H1 (cell line): ENCODE measurements around the gene RIF1. TPM values are rescaled to one million over a fixed set of nuclear protein-coding genes. Genes with fewer than 3 reads are reported as not detected.

Experiments
- CTCF ChIA-PET: fragments of 300-600 bp; sonication (Branson Sonifier 250); formaldehyde crosslinking; loops from one replicate; lab custom pipeline; 2021; ENCODE audit not compliant: partially characterized antibody; lab: Charles Lee
- POLR2A ChIA-PET: fragments of 300-600 bp; sonication (Branson Sonifier 250); formaldehyde crosslinking; loops from one replicate; lab custom pipeline; 2021; ENCODE audit warnings: inconsistent platforms; ENCODE audit not compliant: partially characterized antibody; lab: Charles Lee
- DNase-seq, 2 experiments: peaks; one replicate each; pipeline versions ENCODE4 v3.0.0 to v3.0.0-alpha.2; 2010 to 2022; ENCODE audit warnings: low spot score in 2 of 2, low read depth in 1 of 2, mixed read lengths in 1 of 2
- FAIRE-seq: peaks from 2 replicates; lab custom pipeline; 2011; peaks lifted over from hg19 to GRCh38; lab: Jason Lieb, UNC
- H2AFZ ChIP-seq: 2 replicates; pipeline ENCODE4 v1.8.1; 2012; ENCODE audit warnings: low read length, inconsistent platforms
- H2AK5ac ChIP-seq: 2 replicates; pipeline ENCODE4 v1.6.1; 2013; ENCODE audit warnings: low read depth, low read length
- H2BK120ac ChIP-seq: replicated peaks from 2 replicates; pipeline ENCODE3; 2013; ENCODE audit warnings: low read depth, low read length, inconsistent platforms
- H2BK12ac ChIP-seq: 2 replicates; pipeline ENCODE4 v1.6.1; 2013; ENCODE audit warnings: low read depth, low read length
- H2BK15ac ChIP-seq: 2 replicates; pipeline ENCODE4 v1.6.1; 2013; ENCODE audit warnings: low read length
- H2BK20ac ChIP-seq: 2 replicates; pipeline ENCODE4 v1.6.1; 2013; ENCODE audit warnings: low read length
- H2BK5ac ChIP-seq: 2 replicates; pipeline ENCODE4 v1.6.1; 2013; ENCODE audit warnings: low read depth, low read length
- H3K14ac ChIP-seq: 2 replicates; pipeline ENCODE4 v1.6.1; 2013; ENCODE audit warnings: inconsistent platforms; ENCODE audit not compliant: insufficient read length
- H3K18ac ChIP-seq: 2 replicates; pipeline ENCODE4 v1.6.1; 2013; ENCODE audit warnings: low read length; ENCODE audit errors: extremely low read depth
- H3K23ac ChIP-seq: 2 replicates; pipeline ENCODE4 v1.6.1; 2013; ENCODE audit warnings: inconsistent platforms; ENCODE audit not compliant: insufficient read length
- H3K23me2 ChIP-seq: 2 replicates; pipeline ENCODE4 v1.6.1; 2013; ENCODE audit warnings: low read depth, low read length
- H3K27ac ChIP-seq: 2 replicates; pipeline ENCODE4 v1.6.1; 2011; ENCODE audit warnings: low read depth, low read length, inconsistent platforms
- H3K27me3 ChIP-seq, 4 experiments: replicated peaks in 1 of 4; 1 replicate in 1 of 4; 2 replicates in 3 of 4; pipeline versions ENCODE4 v1.6.1 to v1.8.1; 2011 to 2013; ENCODE audit warnings: low read length in 3 of 4, mild to moderate bottlenecking in 3 of 4, inconsistent platforms in 2 of 4, mixed read lengths in 2 of 4, moderate library complexity in 1 of 4; ENCODE audit not compliant: control insufficient read depth in 3 of 4, insufficient read depth in 3 of 4; ENCODE audit errors: extremely low read depth in 1 of 4
- H3K36me3 ChIP-seq, 4 experiments: 2 replicates each; pipeline versions ENCODE4 v1.6.1 to v1.8.1; 2011 to 2013; ENCODE audit warnings: mild to moderate bottlenecking in 4 of 4, low read length in 3 of 4, moderate library complexity in 2 of 4, control low read depth in 1 of 4, inconsistent platforms in 1 of 4; ENCODE audit not compliant: insufficient read depth in 4 of 4, control insufficient read depth in 2 of 4
- H3K4ac ChIP-seq: replicated peaks from 2 replicates; pipeline ENCODE3; 2013; ENCODE audit warnings: low read length, low read depth, mixed read lengths, inconsistent platforms; ENCODE audit not compliant: insufficient read length
- H3K4me1 ChIP-seq, 4 experiments: replicated peaks in 1 of 4; 1 replicate in 1 of 4; 2 replicates in 3 of 4; pipeline versions ENCODE4 v1.6.1 to v1.8.1; 2011 to 2013; ENCODE audit warnings: low read length in 3 of 4, inconsistent platforms in 2 of 4, mixed read lengths in 1 of 4; ENCODE audit not compliant: insufficient read depth in 4 of 4, control insufficient read depth in 3 of 4
- H3K4me2 ChIP-seq, 2 experiments: 2 replicates each; pipeline versions ENCODE4 v1.6.1 to v1.8.1; 2011 to 2013; ENCODE audit warnings: low read depth in 2 of 2, low read length in 2 of 2, control low read depth in 1 of 2, inconsistent platforms in 1 of 2, mild to moderate bottlenecking in 1 of 2; ENCODE audit not compliant: insufficient read depth in 1 of 2
- H3K4me3 ChIP-seq, 4 experiments: fragments of 200-600, 300-600 bp in 1 of 4; sonication (generic), shearing (Covaris generic), sonication (Bioruptor Twin) in 1 of 4; 2 replicates each; pipeline versions ENCODE4 v1.5.1 to v1.8.1; 2011 to 2016; ENCODE audit warnings: low read length in 4 of 4, low read depth in 3 of 4, control low read depth in 2 of 4, inconsistent platforms in 2 of 4, mild to moderate bottlenecking in 2 of 4, mixed read lengths in 1 of 4, moderate library complexity in 1 of 4; ENCODE audit not compliant: insufficient read depth in 2 of 4; ENCODE audit errors: extremely low read depth in 1 of 4
- H3K56ac ChIP-seq: replicated peaks from 2 replicates; pipeline ENCODE3; 2013; ENCODE audit warnings: low read depth, mild to moderate bottlenecking, mixed read lengths, low read length, inconsistent platforms; ENCODE audit not compliant: insufficient read length
- H3K79me1 ChIP-seq: 2 replicates; pipeline ENCODE4 v1.6.1; 2013; ENCODE audit warnings: low read depth, low read length, control low read depth
- H3K79me2 ChIP-seq, 2 experiments: 2 replicates each; pipeline versions ENCODE4 v1.6.1 to v1.8.1; 2012 to 2013; ENCODE audit warnings: low read length in 2 of 2, mild to moderate bottlenecking in 2 of 2, inconsistent platforms in 1 of 2; ENCODE audit not compliant: insufficient read depth in 2 of 2, control insufficient read depth in 1 of 2
- H3K9ac ChIP-seq, 4 experiments: replicated peaks in 1 of 4; 1 replicate in 1 of 4; 2 replicates in 3 of 4; pipeline versions ENCODE4 v1.6.1 to v1.8.1; 2011 to 2013; ENCODE audit warnings: low read depth in 3 of 4, low read length in 3 of 4, control low read depth in 2 of 4, mild to moderate bottlenecking in 2 of 4, moderate library complexity in 2 of 4, inconsistent platforms in 1 of 4; ENCODE audit errors: extremely low read depth in 1 of 4
- H3K9me3 ChIP-seq, 2 experiments: 2 replicates each; pipeline versions ENCODE4 v1.6.1 to v1.8.1; 2012 to 2013; ENCODE audit warnings: mild to moderate bottlenecking in 2 of 2, moderate library complexity in 2 of 2, control low read depth in 1 of 2, inconsistent platforms in 1 of 2, low read depth in 1 of 2, low read length in 1 of 2, mixed read lengths in 1 of 2; ENCODE audit not compliant: insufficient read depth in 2 of 2
- H4K20me1 ChIP-seq, 2 experiments: replicated peaks in 1 of 2; 2 replicates each; pipeline versions ENCODE3 to v1.8.1; 2011 to 2013; ENCODE audit warnings: inconsistent platforms in 2 of 2, low read length in 2 of 2, mild to moderate bottlenecking in 1 of 2; ENCODE audit not compliant: insufficient read depth in 2 of 2, control insufficient read depth in 1 of 2
- H4K5ac ChIP-seq: 2 replicates; pipeline ENCODE4 v1.6.1; 2013; ENCODE audit warnings: low read length, low read depth, mixed read lengths, inconsistent platforms; ENCODE audit not compliant: insufficient read length
- H4K8ac ChIP-seq: 2 replicates; pipeline ENCODE4 v1.8.0; 2013; ENCODE audit warnings: mild to moderate bottlenecking, moderate library complexity, low read length, inconsistent platforms; ENCODE audit not compliant: insufficient read depth; ENCODE audit errors: extremely low read depth
- H4K91ac ChIP-seq: replicated peaks from 2 replicates; pipeline ENCODE3; 2013; ENCODE audit warnings: low read length, mixed read lengths, inconsistent platforms; ENCODE audit not compliant: insufficient read length
- CEBPB ChIP-seq: IDR thresholded peaks from 2 replicates; pipeline ENCODE4 v1.6.1; 2012; ENCODE audit warnings: low read depth, low read length
- EZH2 ChIP-seq: fragments of 200-600 bp; sonication (generic); IDR thresholded peaks from 2 replicates; pipeline ENCODE4 v1.7.1; 2012; ENCODE audit warnings: low read depth, mild to moderate bottlenecking, moderate library complexity, low read length, inconsistent platforms; ENCODE audit not compliant: severe bottlenecking
- WGBS, 2 experiments: shearing (Covaris generic) in 1 of 2; methylation state at CpG; one replicate each; pipeline versions ENCODE4 v1.1.6 to v1.1.7; 2013 to 2015; ENCODE audit warnings: low lambda C conversion rate in 2 of 2, mixed read lengths in 2 of 2, inconsistent platforms in 1 of 2, low coverage in 1 of 2, missing lambda C conversion rate in 1 of 2; ENCODE audit not compliant: insufficient replicate concordance in 2 of 2, insufficient coverage in 1 of 2, insufficient read length in 1 of 2; ENCODE audit errors: extremely low coverage in 1 of 2, missing lambda C conversion rate in 1 of 2; 5-methylcytosine and 5-hydroxymethylcytosine counted together
- polyA plus RNA-seq, 7 experiments: library from polyadenylated mRNA; depleted of rRNA in 3 of 7; stranded (reverse) in 5 of 7; unstranded in 2 of 7; fragments of >200 nt in 5 of 7; fragments of 200-250 nt in 2 of 7; gene quantifications; 1 replicate in 5 of 7; 2 replicates in 1 of 7; 4 replicates in 1 of 7; pipeline versions ENCODE4 v1.2.1 to v1.2.3, GENCODE V29; 2011 to 2013; ENCODE audit warnings: missing spikeins in 2 of 7, mixed read lengths in 2 of 7
- total RNA-seq: library from RNA; stranded (reverse); fragmentation: NEBNext Ultra II Directional; extraction: Animal tissue kit (Norgen Biotek cat#: 25700); gene quantifications from 2 replicates; pipeline ENCODE4 v1.2.1, GENCODE V29; 2021

Gene RIF1
- total and polyA plus RNA-seq, 2 of the 8 experiments (the other 6 are each of a cell fraction or from before 2014, with no cell fraction given): 9.5 to 104 TPM

GRCh38 chr2:151379169-151379568, 30.5 kb upstream of the RIF1 start:
- no peaks in the 10 kb centered on the region for H3K27me3 ChIP-seq
- no peak for FAIRE-seq
- H3K14ac ChIP-seq: no peak overlapping the region
- no peak overlapping the region for H2BK5ac ChIP-seq
- no peak for DNase-seq
- ChIA-PET POLR2A (interaction anchor here (1.2 kb wide), 1 partner anchor 42 kb away, joined by 3 read pairs; no protein-coding TSS in a partner anchor), CTCF (no interaction called here)
- no peak overlapping the region for H2AFZ ChIP-seq
- H3K18ac ChIP-seq: no peak overlapping the region
- H2AK5ac ChIP-seq: no peak overlapping the region
- H2BK20ac ChIP-seq: no peak overlapping the region
- H2BK120ac ChIP-seq: no peak overlapping the region
- H3K4me3 ChIP-seq: no peak overlapping the region
- H3K27ac ChIP-seq: no peak overlapping the region
- H3K79me1 ChIP-seq: no peaks in the 10 kb centered on the region
- no peak overlapping the region for H3K56ac ChIP-seq
- no peak overlapping the region for H4K8ac ChIP-seq
- 89% methylated on average over 4 of the region's 4 CpGs; no CpG with 5 or more reads in 1 of the 2 experiments for WGBS, 2 experiments
- no peak overlapping the region for H3K4me2 ChIP-seq
- H3K4ac ChIP-seq: no peak overlapping the region
- H4K20me1 ChIP-seq: no peaks in the 10 kb centered on the region
- H3K9me3 ChIP-seq: no peaks in the 10 kb centered on the region
- no peaks in the 10 kb centered on the region for H3K23me2 ChIP-seq
- no peak overlapping the region for H3K23ac ChIP-seq
- H2BK15ac ChIP-seq: no peak overlapping the region
- no peaks in the 10 kb centered on the region for H3K36me3 ChIP-seq
- H3K4me1 ChIP-seq: peaks cover 0 to 4% (median 0%) of the 10 kb centered on the region in 4 experiments; a peak in 1 of 7 replicates
- H3K79me2 ChIP-seq: no peaks in the 10 kb centered on the region
- H4K5ac ChIP-seq: no peak overlapping the region
- H3K9ac ChIP-seq: no peak overlapping the region
- no peak overlapping the region for H2BK12ac ChIP-seq
- H4K91ac ChIP-seq: no peak overlapping the region
- no peak for TF ChIP-seq CEBPB
- TF ChIP-seq EZH2: no peak
